Measurements from ENCODE around the gene CFAP73.

GRCh38 chr12:113173081-113173698 is 23.7 kb downstream of the CFAP73 start:
- TF ChIP-seq POLR2A (IDR thresholded peaks at IDR 0.05) (no peak), CTCF (IDR thresholded peaks at IDR 0.05) (no peak), POLR2AphosphoS5 (IDR thresholded peaks at IDR 0.05) (no peak)

Data from sigmoid colon (tissue), 4 donors.